HG03066 (cell line): Measurements from ENCODE around the gene C16orf90.
"Not testable (repeated sequence)": the region's sequence is repeated elsewhere in the genome, so short reads cannot be mapped to it uniquely, and the experiment has no call there.

Source experiments
- ATAC-seq: cut with Tn5 transposase; IDR thresholded peaks from one replicate; pipeline ENCODE4 v1.9.1; 2021; ENCODE audit warnings: low read depth; ENCODE audit not compliant: unreplicated experiment

Gene C16orf90

GRCh38 chr16:3514621-3515020 lies 19.3 kb upstream of the C16orf90 start:
- ATAC-seq = no peak

DNA sequence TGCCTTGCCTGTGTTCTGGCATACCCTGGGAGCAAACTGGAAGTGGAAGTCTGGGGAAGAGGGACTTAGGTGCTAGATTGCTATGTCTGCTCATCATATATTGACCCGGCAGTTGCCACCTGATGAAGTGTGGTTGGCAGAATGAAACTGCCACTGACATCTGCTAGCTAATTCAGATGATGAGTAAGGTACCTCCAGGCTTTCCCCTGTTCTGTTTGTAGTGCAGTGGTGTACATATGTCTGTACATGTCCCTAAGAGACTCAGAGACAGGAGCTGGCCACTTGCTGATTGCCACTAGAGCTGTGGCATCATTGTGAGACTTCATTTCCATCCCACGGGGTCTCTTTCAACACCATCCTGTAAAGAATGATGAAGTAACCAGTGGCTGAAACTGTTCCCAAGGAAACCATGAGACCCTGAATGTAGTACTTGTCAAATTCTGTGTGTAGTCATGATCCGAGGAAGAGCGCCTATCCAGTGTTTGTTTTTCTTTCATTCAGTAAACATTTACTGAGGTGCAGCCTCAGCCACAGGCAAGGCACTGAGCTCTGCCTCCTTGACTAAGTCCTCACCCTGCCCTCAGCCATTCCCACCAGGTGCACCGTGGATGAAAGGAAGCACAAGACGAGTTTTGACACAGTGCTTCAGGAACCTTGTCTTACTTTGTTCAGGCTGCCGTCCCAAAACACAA lies 18.7 kb upstream of the C16orf90 start:
- no peak for ATAC-seq

GRCh38 chr16:3511286-3512180 lies 16.2 kb upstream of the C16orf90 start:
- ATAC-seq = no peak

- no peak for ATAC-seq
Observed at GRCh38 chr16:3510416-3510815, 15.1 kb upstream of the C16orf90 start.

GRCh38 chr16:3509470-3509928 lies 14.2 kb upstream of the C16orf90 start:
- ATAC-seq = no peak

- ATAC-seq = no peak
Observed at GRCh38 chr16:3508736-3509135, 13.4 kb upstream of the C16orf90 start.

- no peak for ATAC-seq
Observed at GRCh38 chr16:3503523-3503922, 8.2 kb upstream of the C16orf90 start.

DNA sequence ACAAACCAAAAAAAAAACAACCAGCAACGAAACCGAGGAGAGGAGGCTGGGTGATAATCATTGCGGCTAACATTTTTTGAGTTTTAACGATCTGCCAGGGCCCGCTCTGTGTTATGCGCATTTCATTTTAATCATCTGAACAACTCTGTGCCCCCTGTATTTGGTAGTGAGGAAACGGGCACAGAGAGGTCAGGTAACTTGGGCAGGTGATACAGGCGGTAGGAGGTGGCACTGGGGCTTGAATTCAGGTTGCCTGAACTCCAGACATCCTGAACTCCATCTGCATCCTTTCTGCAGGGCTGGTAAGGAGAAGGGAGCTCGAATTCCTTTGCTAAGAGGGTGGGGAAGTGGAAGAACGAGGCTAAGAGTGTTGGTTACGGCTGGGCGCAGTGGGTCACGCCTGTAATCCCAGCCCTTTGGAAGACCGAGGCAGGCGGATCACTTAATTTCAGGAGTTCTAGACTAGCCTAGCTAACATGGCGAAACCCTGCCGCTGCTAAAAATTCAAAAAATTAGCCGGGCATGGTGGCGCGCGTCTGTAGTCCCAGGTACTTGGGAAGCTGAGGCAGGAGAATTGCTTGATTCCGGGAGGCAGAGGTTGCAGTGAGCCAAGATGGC lies 6.6 kb upstream of the C16orf90 start:
- ATAC-seq = no peak

DNA sequence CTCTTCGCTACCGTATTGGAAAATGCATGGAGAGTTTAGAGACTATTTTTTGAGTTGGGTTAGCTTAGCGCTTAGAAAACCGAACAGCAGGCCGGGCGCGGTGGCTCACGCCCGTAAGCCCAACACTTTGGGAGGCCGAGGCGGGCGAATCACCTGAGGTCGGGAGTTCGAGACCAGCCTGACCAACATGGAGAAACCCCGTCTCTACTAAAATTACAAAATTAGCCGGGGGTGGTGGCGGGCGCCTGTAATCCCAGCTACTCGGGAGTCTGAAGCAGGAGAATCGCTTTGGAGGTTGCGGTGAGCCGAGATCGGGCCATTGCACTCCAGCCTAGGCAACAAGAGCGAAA lies 6.1 kb upstream of the C16orf90 start:
- ATAC-seq = not testable (repeated sequence)

DNA sequence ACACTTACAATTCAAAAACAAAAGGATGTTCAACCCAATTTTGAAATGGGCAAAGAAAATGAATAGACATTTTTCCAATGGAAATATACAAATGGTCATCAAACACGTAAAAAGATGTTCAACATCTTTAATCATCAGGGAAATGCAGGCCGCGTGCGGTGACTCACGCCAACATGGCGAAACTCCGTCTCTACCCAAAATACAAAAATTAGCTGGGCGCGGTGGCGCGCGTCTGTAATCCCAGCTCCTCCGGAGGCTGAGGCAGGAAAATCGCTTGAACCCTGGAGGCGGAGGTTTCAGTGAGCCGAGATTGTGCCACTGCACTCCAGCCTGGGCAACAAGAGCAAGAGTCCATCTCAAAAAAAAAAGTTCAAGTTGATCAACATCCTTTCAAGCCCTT lies 3.7 kb upstream of the C16orf90 start:
- ATAC-seq = no peak

DNA sequence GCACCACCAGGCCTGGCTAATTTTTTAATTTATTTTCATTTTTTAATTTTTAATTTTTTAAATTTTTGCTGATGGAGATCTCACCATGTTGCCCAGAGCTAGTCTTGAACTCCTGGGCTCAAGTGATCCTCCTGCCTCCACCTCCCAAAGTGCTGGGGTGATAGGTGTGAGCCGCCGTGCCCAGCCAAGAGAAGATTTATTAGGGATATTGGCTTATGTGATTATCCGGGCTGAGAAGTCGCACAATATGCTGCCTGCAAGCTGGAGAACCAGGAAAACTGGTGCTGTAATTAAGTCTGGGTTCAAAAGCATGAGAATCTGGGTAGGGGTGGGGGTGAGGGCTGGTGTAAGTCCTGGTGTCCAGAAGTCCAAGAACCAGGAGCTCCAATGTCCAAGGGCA lies 2.5 kb upstream of the C16orf90 start:
- ATAC-seq = no peak

DNA sequence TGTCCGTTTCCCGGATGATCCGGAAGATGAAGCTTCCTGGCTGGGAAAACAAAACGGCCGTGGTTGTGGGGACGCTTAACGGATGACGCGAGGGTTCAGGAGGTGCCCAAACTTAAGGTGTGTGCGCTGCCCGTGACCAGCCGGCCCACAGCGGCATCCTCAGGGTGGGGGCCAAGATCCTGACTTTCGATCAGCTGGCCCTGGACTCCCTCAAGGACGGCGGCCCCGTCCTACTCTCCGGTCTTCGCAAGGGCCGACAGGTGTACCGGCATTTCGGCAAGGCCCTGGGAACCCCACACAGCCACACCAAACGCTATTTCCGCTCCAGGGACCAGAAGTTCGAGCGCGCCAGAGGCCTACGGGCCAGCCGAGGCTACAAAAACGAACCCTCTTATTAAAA lies 1.1 kb upstream of the C16orf90 start:
- ATAC-seq = no peak

- ATAC-seq = no peak
Observed at GRCh38 chr16:3494386-3494973, 809 bp downstream of the C16orf90 start.

DNA sequence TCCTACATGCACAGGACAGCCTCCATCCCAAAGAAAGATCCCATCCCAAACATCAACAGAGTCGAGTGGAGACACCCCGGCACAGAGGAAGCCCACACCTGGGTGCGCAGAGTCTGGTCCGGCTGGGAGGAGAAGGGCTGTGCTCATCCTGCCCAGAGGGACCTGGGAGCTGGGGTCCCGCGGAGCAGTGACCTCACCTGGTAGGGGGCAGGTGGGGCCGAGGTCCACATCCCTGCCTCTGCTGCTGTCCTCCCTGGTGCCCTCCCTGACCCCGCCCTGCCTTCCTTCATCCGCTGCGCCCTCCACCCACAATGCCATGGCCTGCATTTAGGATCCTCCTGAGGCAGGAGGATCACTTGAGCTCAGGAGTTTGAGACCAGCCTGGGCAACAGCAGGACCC lies 2.9 kb downstream of the C16orf90 start:
- no peak for ATAC-seq

GRCh38 chr16:3490911-3491629 lies 4.2 kb downstream of the C16orf90 start:
- ATAC-seq = no peak

DNA sequence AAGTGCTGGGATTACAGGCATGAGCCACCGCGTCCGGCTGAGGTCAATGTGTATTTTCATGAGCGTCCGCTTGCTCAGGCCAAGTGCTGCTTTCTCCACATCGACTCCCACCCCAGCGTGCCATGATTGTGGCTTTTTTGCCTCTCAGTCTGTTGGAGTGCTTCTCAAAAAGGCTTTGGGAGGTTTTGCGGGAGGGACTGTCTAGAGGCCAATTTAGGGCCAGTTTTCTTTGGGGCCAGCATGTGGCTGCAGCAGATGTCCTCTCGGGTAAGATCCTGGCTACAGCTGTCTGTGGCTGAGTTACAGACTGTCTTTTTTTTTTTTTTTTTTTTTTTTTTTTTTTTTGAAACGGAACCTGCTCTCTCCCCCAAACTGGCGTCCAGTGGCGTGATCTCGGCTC lies 6.5 kb downstream of the C16orf90 start:
- no peak for ATAC-seq

DNA sequence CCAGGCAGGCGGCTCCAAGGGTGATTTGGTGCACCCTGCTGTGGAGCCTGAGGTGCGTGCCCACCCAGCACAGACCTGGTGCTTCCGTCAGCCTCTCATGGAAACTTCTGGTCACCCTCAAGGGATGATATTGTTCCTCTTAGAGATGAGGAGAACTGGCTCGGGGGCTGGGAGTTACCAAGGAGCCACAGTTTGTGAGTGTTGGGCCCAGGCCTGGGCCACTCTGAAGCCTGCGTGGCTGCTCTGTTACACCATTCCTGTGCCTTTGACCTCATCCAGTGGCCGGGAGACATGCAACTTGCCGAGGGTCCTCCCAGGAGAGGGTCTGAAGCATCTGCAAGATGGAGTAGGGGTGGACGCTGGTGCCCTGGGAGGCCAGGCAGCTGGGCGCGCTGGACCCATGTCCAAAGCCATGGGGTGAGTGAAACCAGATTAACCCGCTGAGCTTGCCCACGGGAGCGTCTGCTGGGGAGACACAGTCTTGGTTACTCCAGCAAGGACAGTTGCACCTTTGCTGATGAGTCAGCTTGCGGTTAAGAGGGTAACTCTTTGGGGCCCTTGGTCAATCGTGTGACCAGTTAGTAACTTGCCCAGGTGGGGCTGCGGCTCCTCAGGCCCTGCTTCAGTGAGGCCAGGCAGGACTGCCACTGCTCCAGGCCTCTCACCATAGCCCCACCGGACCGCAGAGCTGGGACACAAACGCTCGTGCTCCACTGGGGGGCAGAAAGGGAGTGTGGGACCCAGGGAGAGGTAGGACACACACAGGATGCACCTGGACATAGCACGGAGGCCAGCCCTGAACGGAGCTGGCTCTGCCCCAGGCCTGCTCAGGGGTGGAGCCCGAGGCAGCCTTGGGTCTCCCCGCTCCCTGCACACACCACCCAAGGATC lies 7.5 kb downstream of the C16orf90 start:
- no peak for ATAC-seq

DNA sequence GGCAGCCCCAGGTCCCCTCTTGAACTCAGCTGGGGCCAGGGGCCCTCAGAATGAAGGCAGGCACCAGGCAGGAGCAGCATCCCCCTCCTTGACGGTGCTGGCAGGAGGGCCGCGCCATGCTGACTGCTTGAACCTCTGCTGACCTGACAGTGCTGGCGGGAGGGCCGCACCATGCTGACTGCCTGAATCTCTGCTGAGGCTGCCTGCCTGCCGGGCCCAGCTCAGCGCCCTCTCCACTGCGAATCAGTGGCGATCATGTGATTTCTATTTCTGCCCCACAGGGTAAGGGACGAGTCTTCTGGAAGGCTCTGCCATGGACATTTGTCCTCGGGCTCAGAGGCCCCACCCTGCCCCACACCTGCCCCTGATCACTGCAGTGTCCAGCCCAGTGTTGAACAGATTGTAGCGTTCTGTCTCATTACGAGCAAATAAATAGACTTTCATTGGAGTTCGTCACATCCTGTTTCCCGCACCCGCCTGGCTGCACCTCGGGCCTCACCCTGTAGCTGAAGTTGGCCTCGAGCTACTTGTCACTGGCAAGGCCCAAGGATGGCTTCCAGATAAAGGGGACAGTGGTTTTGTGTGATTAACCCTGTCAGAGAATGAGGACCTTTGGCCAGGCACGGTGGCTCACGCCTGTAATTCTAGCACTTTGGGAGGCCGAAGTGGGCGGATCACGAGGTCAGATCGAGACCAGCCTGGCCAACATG lies 8.6 kb downstream of the C16orf90 start:
- ATAC-seq = no peak
